NCI-H146 (cell line): Measurements from ENCODE around the gene MTMR3.
"Not testable (repeated sequence)": the region's sequence is repeated elsewhere in the genome, so short reads cannot be mapped to it uniquely, and the experiment has no call there.

Experiments
- DNase-seq: peaks from one replicate; lab custom pipeline; 2025; lab: John Stamatoyannopoulos, UW

MTMR3 gene

GRCh38 chr22:29883045-29883774 is at the start of gene MTMR3:
TSS of gene MTMR3 (plus strand) at chr22:29883174. CDS start at chr22:29971060, 87,886 bp downstream.
- peak; percentile 79 for DNase-seq

- no peak for DNase-seq
Observed at GRCh38 chr22:29833392-29833965, 49.5 kb upstream of the MTMR3 start.

- DNase-seq = no peak
Observed at GRCh38 chr22:29834046-29834445, 48.9 kb upstream of the MTMR3 start.

DNA sequence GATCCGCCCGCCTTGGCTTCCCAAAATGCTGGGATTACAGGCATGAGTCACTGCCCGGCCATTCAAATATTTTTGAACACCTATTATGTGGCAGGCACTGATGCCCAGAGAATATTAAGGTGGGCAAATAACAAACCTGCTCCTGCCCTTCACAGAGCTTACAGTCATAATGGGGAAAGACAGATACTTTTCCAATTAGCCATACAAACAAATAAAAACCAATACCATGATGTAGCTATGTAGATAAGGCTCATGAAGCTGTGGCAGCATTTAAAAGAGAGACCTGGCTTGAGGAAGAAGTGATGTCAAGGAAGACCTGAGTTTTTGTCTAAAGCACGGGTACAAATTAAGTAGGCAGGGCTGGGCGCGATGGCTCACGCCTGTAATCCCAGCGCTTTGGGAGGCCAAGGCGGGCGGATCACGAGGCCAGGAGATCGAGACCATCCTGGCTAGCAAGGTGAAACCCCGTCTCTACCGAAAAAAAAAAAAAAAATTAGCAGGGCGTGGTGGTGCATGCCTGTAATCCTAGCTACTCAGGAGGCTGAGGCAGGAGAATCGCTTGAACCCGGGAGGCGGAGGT is 46.1 kb upstream of the MTMR3 start:
- not testable (repeated sequence) for DNase-seq

DNA sequence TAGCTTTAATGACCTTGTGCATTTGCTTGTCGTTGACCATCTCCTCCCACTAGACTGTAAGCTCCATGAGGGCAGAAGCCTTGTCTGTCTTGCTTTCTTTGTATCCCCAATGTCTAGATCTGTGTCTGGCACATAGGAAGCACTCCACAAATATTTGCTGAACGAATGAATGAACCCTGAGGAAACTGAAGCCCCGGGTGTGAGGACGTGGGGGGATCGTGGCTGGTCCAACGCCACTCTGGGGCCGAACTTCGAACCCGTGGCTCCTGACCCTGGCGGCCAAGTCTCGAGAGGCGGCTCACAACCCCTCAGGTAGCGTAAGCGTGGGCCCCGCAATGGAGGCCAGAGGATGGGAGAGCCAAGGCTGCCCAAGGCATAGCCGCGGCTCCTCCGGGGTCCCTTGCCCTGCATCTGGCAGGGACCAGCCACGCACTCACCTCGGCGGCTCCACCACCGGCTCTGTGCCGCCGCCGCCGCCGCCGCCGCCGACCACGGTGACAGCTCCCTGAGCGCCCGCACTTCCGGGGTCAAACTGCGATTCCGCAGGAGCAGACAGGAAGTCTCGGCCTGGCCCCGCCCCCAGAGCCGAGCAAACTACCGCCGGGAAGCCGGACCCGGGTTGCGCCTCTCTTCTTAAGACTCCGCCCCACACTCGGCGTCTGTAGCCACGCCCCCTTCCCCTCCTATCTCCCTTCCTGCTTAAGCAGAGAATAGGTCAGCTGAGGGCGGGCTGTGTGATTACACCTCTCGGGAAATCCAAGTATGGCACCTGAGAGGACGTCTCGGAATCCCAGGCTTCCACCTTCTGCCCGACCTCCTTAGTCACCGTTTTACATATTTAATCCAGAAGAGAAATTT is 45.0 kb upstream of the MTMR3 start, which contains the start of gene ASCC2:
Gene ASCC2 (minus strand): TSS at position 534 of the 858 bp plus-strand sequence. CDS start 5,949 bp downstream, outside the sequence.
- peak; percentile 97 for DNase-seq

GRCh38 chr22:29838599-29838956 is 44.4 kb upstream of the MTMR3 start:
- DNase-seq = no peak

DNA sequence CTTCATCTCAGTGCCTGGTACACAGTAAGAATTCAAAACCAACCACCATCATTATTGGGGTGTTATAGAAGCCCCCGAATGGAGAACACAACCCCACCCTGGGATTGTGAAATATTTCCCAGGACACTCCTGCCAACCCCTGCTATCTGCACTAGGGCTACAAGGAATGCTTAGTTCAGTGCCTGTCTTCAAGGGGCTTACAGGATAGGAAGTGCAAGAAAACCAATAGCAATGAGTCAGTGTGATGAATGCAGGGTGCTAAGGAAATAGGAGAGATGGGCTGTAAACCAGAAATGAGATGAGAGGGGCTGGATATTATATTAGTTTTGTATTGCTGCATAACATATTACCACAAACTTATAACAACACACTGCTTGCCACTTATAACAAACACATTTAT is 43.9 kb upstream of the MTMR3 start:
- no peak for DNase-seq

DNA sequence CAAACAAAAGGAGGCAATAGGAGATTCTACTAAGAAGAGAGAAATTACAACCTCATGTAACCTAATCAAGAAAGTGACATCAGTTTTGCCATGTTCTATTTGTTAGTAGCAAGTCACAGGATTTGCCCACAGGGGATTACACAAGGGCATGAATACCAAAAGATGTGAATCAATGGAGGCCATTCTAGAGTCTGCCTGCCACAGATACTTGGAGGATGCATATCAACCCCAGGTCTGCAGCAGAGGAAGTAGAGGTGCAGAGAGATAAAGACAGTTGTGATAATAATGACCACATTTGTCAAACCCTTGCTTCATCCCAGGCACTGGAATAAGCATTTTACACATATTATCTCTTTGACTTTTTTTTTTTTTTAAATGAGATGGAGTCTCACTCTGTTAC is 42.5 kb upstream of the MTMR3 start:
- DNase-seq = no peak

DNA sequence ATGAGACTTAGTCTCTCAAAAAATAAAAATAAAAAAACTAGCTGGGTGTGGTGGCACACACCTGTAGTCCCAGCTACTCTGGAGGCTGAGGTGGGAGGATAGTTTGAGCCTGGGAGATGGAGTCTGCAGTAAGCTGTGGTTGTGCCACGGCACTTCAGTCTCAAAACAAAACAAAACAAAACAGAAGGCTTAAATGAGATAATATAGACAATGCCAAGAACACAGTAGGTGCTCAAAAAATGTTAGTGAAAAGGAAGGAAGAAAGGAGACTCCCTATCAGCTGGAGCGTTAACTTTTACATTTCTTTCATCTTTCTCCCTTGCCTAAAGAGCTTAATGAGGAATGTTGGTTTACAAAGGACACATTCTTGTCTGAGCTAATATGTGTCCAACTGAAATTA is 40.8 kb upstream of the MTMR3 start:
- DNase-seq = no peak

DNA sequence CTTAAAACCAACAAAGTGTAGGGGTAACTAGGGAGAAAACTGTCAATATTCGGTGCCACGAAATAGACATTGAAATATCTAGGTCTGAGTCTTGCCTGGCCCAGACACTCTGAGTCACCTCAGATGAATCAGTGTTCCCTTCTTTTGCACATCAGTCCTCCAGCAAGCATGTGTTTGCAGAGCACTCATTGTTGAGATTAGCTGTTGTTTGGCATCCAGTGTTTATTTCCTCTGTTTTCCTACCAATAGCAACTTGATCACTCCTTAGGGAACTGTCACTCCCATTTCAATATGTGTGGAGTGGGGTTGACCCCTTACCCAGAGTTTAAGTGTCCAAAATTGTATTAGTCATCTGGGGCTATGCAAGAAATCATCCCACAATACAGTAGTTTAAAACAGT is 40.2 kb upstream of the MTMR3 start:
- DNase-seq = no peak

DNA sequence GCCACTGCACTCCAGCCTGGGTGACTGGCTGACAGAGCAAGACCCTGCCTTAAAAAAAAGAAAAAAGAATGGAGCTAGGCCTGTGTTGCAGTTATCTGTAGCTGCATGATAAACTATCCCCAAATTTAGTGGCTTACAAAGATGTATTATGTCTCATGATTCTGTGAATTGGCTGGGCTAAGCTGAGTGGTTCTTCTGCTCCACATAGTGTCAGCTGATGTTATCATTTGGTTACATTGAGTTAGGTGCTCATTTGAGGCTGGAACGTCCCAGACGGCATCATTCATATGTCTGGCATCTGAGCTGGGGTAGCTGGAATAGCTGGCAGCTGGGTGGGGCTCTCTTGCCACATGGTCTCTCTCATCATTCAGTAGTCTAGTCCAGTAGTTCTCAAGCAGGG is 36.7 kb upstream of the MTMR3 start:
- no peak for DNase-seq

DNA sequence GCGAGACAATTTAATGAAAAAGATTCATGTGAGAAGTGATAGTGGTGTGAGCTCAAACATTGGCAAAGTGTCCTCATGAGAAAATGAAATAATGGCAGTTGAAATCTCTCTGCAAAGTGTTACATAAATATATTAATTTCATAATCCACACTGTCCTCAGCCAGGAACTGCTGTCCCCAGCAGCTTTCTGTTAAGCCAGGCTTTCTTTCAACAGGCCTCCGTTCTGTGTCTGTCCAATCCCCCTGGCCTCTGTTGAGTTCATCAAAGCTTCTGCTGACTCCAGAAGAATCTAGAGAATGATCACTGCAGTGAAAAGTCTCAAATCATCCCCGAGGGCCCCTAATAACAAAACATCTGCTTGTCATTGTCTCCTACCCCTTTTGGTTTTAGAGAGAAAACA is 34.9 kb upstream of the MTMR3 start:
- DNase-seq = no peak

DNA sequence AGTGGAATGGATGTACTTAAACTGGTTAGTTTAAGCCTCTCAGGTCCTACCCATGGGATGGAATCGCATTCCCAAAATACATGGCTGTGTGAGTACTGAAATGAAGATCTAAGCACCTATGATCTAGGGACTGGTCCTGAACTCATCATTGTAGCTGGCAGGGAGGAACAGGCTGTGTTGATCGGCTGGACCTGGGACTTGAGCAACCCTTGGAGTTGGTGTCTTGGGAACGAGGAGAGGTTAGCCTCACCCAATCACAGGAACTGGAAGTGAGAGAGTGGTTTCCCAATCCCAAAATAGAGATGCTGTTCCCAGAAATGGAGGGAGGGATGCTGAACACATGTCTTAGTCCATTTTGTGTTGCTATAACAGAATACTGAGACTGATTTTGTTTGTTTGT is 28.5 kb upstream of the MTMR3 start:
- no peak for DNase-seq

DNA sequence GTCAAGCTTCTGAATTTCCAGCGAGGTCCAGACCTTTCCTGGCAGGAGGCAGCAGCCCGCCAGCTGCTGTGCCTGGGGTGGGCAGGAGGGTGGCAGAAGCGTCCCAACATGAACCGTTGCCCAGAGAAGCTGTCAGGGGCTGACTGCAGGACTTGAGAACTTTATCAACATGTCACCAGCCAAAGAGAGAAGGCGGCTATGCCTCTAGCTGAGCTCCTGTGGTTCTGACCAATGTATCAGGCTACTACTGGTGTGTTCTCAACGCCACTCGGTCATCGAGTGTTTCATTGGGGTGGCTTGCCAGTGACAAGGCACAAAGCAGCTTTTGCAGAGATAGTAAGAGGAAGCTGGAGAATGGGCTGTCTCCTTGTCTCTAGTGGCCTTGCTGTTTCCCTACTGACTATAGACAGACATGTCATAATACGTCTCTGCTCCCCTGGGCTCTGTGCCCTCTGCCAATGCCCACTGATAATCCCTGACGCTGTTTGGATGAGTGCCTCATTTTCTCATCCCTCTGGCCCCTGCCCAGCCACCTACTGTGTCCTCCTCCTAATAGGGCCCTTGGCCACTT is 27.3 kb upstream of the MTMR3 start:
- no peak for DNase-seq

GRCh38 chr22:29856496-29856895 is 26.5 kb upstream of the MTMR3 start:
- DNase-seq = no peak

DNA sequence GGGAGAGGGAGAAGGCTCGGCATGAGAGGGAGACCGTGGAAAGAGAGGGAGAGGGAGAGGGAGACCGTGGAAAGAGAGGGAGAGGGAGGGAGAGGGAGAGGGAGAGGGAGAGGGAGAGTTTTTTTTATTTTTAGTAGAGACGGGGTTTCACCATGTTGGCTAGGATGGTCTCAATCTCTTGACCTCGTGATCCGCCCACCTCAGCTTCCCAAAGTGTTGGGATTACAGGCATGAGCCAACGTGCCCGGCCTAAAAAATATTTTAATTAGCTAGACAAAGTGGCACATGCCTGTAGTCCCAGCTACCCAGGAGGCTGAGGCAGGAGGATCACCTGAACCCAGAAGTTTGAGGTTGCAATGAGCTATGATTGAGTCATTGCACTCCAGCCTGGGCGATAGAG is 23.9 kb upstream of the MTMR3 start:
- DNase-seq = not testable (repeated sequence)

DNA sequence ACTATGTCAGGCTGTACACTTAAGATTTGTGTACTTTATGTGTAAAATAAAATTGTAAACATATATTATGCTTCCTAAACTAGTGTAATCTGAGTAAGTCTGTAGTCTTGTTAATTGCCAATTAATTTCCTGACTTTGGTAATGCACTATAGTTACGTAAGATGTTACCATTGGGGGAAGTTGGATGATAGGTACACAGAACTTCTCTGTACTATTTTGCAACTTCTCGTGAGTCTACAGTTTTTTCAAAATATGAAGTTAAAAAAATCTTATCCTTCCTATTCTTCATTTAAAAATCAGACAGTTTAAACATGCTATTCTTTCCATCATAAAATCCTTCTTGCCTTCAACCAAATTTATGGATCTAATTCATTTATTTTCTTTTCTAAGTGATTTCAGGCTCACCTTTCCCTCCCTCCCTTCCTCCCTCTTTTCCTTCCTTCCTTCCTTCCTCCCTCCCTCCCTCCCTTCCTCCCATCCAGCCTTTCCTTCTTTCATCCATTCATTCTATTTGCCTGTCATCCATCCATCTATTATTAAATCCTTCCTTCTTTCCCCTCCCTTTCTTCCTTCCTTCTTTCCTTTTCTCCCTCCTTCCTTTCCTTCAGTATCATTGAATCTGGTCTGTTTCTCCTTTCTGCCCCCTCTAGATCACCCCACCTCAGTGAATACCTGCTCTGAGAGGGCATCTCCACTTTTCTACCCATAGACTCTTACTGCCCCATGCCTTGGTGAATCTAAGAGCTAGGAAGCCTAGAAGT is 22.8 kb upstream of the MTMR3 start:
- no peak for DNase-seq

- DNase-seq = no peak
Observed at GRCh38 chr22:29861672-29862297, 21.2 kb upstream of the MTMR3 start.

DNA sequence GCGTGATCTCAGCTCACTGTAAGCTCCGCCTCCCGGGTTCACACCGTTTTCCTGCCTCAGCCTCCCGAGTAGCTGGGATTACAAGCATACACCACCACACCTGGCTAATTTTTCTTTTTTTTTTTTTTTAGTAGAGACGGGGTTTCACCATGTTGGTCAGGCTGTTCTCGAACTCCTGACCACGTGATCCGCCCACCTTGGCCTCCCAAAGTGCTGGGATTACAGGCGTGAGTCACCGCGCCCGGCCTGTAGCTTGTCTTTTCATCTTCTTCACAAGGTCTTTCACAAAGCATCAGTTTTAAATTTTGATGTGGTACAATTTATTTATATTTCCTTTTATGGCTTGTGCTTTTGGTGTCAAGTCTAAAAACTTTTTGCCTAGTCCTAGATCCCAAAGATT is 17.4 kb upstream of the MTMR3 start:
- not testable (repeated sequence) for DNase-seq

DNA sequence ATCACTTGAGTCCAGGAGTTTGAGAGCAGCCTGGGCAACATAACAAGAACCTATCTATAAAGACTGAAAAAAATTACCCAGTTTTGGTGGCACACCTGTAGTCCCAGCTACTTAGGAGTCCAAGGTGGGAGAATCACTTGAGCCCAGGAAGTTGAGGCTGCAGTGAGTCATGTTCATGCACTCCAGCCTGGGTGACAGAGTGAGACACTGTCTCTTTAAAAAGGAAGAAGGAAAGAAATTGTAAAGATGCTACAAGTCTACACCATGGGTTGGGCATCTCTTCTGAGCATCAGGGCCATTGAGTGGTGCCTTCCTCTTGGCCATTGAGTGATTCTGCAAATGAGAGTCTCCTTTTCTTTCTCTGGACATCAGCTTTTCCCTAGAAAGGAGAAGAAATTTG is 15.7 kb upstream of the MTMR3 start:
- DNase-seq = no peak

DNA sequence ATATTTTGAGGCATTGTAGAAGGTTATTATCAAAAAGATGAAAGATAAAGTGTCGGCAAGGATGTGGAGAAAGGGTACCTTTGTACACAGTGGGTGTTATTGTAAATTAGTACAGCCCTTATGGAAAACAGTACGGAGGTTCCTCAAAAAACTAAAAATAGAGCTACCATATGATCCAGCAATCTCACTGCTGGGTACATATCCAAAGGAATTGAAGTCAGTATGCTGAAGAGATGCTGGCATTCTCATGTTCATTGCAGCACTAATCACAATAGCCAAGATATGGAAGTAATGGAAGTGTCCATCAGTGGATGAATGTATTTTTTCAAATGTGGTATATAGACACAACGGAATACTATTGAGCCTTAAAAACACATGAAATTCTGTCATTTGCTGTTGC is 15.1 kb upstream of the MTMR3 start:
- DNase-seq = no peak
